Measurements from ENCODE around the gene NT5DC3. TPM values are rescaled to one million over a fixed set of nuclear protein-coding genes. Genes with fewer than 3 reads are reported as not detected.

Gene NT5DC3
- total RNA-seq, 4 donors from 2014 or later = 3.6 to 5.8 (median 4.4) TPM

DNA sequence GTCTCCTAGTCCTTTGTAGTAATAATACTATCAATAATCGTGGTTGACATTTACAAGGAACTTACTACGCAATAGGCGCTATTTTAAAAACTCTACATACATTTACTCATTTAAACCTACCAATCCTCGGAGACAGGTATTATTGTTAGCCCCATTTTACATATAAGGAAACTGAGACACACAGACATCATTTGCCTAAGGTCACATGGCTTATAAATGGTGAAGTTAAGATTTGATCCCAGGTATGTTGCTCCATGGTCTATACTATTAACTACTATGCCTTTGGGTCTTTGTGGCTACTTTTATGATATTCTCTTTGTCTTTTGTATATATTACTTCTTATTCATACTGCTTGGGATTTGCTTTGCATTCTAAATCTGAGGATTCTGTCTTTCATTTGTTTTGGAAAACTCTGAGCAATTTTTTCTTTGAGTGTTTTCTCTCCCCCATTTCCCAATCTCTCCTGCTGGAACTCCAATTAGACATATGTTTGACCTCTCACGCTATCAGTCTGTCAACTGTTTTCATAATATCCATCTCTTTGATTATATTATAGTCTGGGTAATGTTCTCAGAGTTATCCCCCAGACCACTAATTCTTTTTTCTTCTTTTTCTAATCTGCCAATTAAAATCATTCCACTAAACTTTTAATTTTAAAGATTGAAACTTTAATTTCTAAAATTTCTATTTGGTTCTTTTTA, 10.9 kb downstream of the NT5DC3 start:
- no peak for DNase-seq
- no peaks in the 10 kb centered on the region for H3K36me3 ChIP-seq
- TF ChIP-seq CTCF (IDR thresholded peaks at IDR 0.05) = no peak
- TF ChIP-seq POLR2A (IDR thresholded peaks at IDR 0.05) = no peak
- no peaks in the 10 kb centered on the region for H3K4me1 ChIP-seq
- no peaks in the 10 kb centered on the region for H3K9me3 ChIP-seq
- no peaks in the 10 kb centered on the region for H3K27me3 ChIP-seq
- intact Hi-C loops (cut with DNase I) = no loop called here
- WGBS, 2 donors = 96 to 97% methylated on average over 5 of the region's 5 CpGs
- no peak overlapping the region for H3K4me3 ChIP-seq (replicated peaks in 1 of 3)
- no peak overlapping the region for H3K27ac ChIP-seq

- H3K4me1 ChIP-seq = no peaks in the 10 kb centered on the region
- intact Hi-C loops (cut with DNase I) = no loop called here
- H3K9me3 ChIP-seq = no peaks in the 10 kb centered on the region
- DNase-seq = no peak
- no peak overlapping the region for H3K27ac ChIP-seq
- TF ChIP-seq CTCF (IDR thresholded peaks at IDR 0.05) = no peak
- no peak overlapping the region for H3K4me3 ChIP-seq (replicated peaks in 1 of 3)
- no peaks in the 10 kb centered on the region for H3K36me3 ChIP-seq
- H3K27me3 ChIP-seq = no peaks in the 10 kb centered on the region
Measured at GRCh38 chr12:103829092-103829491, 11.9 kb downstream of the NT5DC3 start.

DNA sequence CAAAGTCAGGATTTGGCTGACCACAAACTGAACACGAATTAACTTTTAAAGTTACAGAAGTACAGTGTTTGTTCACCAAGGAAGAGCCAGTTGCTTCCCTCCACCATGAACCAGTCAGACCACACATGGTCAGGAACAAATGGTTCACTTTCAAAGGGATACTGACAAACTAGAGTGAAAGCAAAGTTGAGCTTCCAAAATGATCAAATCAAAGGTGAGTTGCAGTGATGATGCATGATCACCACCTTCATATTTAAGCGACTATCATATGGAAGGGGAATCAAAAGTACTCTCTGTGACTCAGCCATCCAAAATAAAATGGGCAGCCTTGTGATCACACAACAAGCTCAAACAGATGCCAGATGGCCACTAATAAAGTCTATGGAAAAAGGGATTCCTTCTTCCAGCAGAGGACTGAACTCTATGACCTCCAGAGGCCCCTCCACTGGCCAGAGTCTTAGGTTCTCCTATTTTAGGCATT, 13.1 kb downstream of the NT5DC3 start:
- H3K36me3 ChIP-seq = no peaks in the 10 kb centered on the region
- WGBS, 2 donors = 78 to 81% methylated on average over 2 of the region's 2 CpGs
- H3K4me1 ChIP-seq = no peaks in the 10 kb centered on the region
- intact Hi-C loops (cut with DNase I) = no loop called here
- H3K27me3 ChIP-seq = no peaks in the 10 kb centered on the region
- H3K4me3 ChIP-seq (replicated peaks in 1 of 3) = no peak overlapping the region
- H3K9me3 ChIP-seq = no peaks in the 10 kb centered on the region
- H3K27ac ChIP-seq = no peak overlapping the region
- TF ChIP-seq POLR2A (IDR thresholded peaks at IDR 0.05) (no peak), CTCF (IDR thresholded peaks at IDR 0.05) (no peak)
- no peak for DNase-seq

DNA sequence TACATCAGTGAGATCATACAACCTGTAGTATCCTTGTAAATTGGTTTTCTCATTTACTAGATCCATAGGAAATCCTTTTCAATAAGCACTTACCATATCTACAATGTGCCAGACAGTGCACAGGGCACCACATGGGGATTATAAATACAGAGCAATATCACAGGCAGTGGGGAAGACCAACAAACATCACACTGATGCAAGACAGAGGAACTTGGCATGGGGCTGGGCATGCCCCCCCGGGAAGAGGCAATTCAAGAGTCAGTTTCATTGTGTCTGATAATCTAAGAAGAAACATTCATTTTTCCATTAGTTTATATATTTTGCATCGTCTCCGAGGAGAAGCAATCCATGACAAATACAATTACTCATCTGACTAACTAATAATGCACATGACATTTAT, 16.2 kb downstream of the NT5DC3 start:
- H3K9me3 ChIP-seq = no peaks in the 10 kb centered on the region
- H3K4me3 ChIP-seq (replicated peaks in 1 of 3) = no peak overlapping the region
- 87 to 89% methylated on average over 3 of the region's 3 CpGs for WGBS, 2 donors
- H3K36me3 ChIP-seq = no peaks in the 10 kb centered on the region
- no peaks in the 10 kb centered on the region for H3K27me3 ChIP-seq
- TF ChIP-seq CTCF (IDR thresholded peaks at IDR 0.05) (no peak), POLR2A (IDR thresholded peaks at IDR 0.05) (no peak)
- intact Hi-C loops (cut with DNase I) = no loop called here
- no peak overlapping the region for H3K27ac ChIP-seq
- no peak for DNase-seq
- H3K4me1 ChIP-seq = no peaks in the 10 kb centered on the region

DNA sequence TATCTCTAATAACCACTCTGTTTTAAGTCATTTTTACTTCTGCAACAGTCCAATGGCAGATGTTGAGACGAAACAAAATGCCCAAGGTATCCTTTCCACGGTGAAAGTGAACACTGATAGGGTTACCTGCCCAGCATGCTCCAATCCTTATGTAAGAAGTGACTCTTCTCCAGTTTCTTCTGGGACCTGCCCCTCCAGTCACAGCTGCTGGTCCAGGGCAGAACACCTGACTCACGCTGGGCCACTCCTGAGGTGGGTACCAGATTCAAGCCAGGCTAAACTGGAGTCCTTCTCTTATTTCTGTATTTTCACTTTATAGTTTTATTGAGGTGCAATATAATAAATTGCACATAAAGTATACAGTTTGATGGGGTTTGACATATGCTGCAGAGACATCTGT, 16.7 kb downstream of the NT5DC3 start:
- 90% methylated on average over 3 of the region's 3 CpGs for WGBS, 2 donors

More for the DNA sequence above, 16.7 kb downstream of the NT5DC3 start:
- Histone ChIP-seq H3K27me3 (no peaks in the 10 kb centered on the region), H3K27ac (no peak overlapping the region), H3K9me3 (no peaks in the 10 kb centered on the region), H3K4me3 (replicated peaks in 1 of 3) (no peak overlapping the region), H3K36me3 (no peaks in the 10 kb centered on the region), H3K4me1 (no peaks in the 10 kb centered on the region)
- intact Hi-C loops (cut with DNase I) = no loop called here
- TF ChIP-seq POLR2A (IDR thresholded peaks at IDR 0.05) (no peak), CTCF (IDR thresholded peaks at IDR 0.05) (no peak)
- no peak for DNase-seq
